22Rv1 (cell line): ENCODE measurements around the gene MAGI2.

Source experiments
- H3K27ac ChIP-seq: fragments of 450-650 bp; 2 replicates; pipeline ENCODE4 v1.5.1; 2017
- ZFX ChIP-seq: fragments of 450-650 bp; IDR thresholded peaks from 2 replicates; pipeline ENCODE4 v1.6.1; 2017; ENCODE audit warnings: antibody characterized with exemption, borderline replicate concordance
- TF ChIP-seq, protein P1 (sequence below): fragments of 450-650 bp; IDR thresholded peaks from 2 replicates; pipeline ENCODE4 v1.5.1; 2017; ENCODE audit warnings: mild to moderate bottlenecking

Gene MAGI2

DNA sequence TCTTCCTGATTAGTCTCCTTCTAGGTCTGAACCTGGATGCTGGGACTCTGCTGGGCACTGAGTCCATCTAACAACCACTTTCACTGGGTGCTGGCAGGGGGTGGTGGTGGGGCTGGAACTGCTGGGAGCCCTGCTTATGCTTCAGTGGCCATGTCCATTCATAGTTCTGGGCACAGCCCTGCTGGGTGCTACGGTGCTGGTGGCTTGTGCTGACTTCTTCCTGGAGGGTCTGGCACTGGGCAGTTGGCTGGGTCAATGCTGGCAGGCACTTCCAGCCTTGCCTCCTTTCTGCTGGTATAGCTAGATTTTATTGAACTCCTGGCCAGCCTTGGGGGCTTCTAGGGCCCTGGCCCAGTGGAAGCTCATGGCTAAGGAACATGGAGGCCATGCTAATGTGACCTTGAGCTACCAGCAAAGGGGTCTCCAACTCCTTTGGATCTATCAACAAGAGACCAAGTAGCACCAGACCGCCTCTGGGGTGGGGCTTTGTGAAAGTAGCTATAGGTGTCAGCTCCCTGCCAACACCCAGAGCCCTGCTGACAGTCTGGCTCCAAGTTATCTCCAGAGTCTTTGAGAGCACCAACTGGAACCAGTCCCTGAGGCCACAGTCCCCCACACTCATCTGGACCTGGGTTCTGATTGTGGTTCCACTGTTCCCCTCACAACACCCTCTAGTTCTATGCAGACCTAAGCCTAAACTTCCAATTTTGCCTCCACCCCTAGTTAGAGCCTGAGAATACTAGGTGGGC is 99.6 kb downstream of the MAGI2 start:
- H3K27ac ChIP-seq: no peak overlapping the region
- TF ChIP-seq, protein P1, sequence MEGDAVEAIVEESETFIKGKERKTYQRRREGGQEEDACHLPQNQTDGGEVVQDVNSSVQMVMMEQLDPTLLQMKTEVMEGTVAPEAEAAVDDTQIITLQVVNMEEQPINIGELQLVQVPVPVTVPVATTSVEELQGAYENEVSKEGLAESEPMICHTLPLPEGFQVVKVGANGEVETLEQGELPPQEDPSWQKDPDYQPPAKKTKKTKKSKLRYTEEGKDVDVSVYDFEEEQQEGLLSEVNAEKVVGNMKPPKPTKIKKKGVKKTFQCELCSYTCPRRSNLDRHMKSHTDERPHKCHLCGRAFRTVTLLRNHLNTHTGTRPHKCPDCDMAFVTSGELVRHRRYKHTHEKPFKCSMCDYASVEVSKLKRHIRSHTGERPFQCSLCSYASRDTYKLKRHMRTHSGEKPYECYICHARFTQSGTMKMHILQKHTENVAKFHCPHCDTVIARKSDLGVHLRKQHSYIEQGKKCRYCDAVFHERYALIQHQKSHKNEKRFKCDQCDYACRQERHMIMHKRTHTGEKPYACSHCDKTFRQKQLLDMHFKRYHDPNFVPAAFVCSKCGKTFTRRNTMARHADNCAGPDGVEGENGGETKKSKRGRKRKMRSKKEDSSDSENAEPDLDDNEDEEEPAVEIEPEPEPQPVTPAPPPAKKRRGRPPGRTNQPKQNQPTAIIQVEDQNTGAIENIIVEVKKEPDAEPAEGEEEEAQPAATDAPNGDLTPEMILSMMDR: no peak
- TF ChIP-seq ZFX: no peak

DNA sequence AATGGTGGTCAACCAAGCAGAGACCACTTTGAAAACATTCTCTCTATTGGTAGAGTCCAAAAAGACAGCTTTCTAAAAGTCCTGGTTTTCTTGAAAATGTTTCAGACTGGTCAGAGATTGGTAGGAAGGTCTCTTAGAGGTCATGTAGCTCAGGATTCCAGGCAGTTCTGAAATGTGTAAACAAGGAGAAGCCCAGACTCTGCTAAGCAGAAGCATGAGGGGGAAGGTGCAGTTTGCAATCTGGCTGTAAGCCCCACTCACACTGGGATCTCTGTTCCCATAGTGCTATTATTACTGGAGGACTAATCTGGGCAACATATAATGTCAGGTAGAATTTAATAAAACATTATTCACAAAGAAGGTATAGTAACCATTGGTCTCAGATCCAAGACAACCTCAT is 101.1 kb downstream of the MAGI2 start:
- no peak overlapping the region for H3K27ac ChIP-seq

DNA sequence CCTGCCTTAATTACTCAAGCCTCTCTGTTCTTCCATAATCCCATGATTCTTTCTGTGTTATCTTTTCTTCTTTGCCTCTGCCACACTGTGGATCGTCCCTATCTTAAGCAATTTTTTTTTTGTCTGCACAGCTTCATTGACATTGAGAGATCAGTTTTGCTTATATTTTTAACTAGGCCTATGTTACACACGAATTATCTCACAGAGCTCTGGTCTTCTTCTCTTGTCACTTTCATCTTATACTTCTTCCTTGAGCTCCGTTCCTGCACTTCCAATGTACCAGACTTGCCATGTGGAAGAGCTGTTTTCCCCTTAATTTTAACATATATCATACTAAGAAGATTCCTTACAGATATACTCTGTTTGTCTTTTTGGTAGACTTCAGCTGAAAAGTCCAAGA is 106.1 kb downstream of the MAGI2 start:
- no peak for TF ChIP-seq ZFX
- TF ChIP-seq, protein P1: no peak
- H3K27ac ChIP-seq: no peak overlapping the region

More for the DNA sequence above, 101.1 kb downstream of the MAGI2 start:
- TF ChIP-seq, protein P1: no peak
- no peak for TF ChIP-seq ZFX

DNA sequence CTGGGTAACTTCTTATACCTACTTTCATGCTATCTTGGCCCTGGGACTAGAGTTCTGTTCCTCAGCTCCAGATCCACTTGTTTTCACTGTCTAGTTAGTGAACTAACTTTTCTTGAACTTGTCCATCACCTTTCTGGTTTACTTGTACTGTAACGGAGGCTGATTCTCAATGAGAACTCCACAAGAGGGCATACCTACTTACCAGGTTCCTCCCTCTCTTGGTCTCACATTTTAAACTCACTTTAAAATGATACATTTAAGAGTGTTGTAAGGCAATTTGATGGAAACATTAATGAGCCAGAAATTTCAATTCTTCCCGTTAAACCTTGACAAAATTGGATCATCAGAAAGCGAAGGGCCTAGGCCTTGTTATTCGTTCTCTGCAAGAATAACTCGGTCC is 111.6 kb downstream of the MAGI2 start:
- H3K27ac ChIP-seq: no peak overlapping the region
- TF ChIP-seq, protein P1: peak; percentile 26
- no peak for TF ChIP-seq ZFX

DNA sequence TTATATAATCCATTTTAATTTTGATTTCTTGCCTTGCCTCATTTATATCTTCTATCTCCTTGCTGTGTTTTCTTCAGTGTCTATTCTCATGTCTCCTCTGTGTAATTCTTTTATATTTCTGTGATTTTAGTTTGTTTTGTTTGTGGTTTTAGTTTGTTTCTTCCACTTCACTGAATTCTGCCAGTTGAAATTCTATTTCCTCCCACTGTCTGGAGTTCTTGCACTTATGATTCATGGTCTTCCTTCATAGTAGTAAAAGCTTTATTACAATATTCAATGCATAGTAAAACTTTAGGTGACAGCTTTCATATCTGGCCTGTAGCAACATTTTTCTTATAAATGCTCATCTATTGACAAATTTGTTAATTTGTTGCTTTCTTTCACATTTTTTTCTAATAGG is 113.3 kb downstream of the MAGI2 start:
- H3K27ac ChIP-seq: no peak overlapping the region
- no peak for TF ChIP-seq ZFX
- TF ChIP-seq, protein P1: no peak

DNA sequence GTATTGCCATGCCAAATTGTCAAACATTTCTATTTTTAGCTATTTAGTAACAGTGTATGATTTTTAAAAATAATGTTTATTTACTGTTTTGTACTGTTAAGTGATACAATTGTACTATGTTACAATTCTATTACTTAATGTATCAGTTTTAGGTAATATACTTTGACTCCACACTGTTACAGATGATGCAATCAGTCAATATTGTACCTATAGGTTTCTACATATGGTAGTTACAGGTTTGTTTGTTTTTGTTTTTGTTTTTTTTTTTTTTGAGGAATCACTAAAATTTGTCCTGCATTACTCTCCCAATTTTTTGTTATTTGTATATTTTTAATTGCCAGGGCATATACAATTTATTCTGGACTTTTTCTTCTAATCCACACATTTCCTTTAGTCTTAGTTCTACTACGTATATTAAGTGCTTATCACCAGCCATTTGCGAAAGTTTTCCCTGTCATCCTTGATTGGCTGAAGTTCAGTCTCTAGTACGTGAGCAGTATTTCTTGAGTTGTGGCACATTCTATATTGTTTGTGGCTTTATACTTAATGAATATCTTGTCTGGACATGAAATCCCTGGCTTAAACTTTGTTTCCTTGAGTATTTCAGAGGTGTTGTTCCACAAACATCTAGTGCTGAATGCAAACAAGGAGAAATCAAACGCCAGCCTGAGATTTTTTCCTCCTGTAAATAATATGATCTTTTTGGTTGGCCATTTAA is 114.1 kb downstream of the MAGI2 start:
- no peak overlapping the region for H3K27ac ChIP-seq
- TF ChIP-seq, protein P1: no peak
- TF ChIP-seq ZFX: no peak

DNA sequence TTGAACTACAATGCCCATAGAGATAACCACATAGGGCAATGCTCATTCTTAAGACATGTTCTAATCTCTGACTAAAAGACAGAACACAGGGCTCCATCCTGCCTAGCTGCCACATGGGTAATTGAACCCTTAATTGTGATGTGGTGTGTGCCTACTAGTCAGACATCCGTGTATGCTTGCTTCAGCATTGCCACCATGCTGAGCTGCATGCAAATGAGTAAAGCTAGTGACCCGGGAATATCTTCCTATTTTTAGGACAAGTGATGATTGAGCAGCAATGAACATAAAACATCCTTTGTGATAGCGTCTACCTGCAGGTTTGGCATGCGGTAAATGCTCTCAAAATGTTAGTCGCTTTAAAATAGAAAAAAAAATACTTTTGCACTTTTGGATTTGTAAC is 115.8 kb downstream of the MAGI2 start:
- TF ChIP-seq, protein P1: no peak
- TF ChIP-seq ZFX: no peak
- H3K27ac ChIP-seq: no peak overlapping the region
